M059J (cell line): ENCODE measurements around the gene ZNF444. TPM values are rescaled to one million over a fixed set of nuclear protein-coding genes. Genes with fewer than 3 reads are reported as not detected.
"Not testable (repeated sequence)": the region's sequence is repeated elsewhere in the genome, so short reads cannot be mapped to it uniquely, and the experiment has no call there.

Experiments used
- DNase-seq: peaks from one replicate; pipeline ENCODE4 v3.0.0-alpha.2; 2012; ENCODE audit warnings: low read depth
- total RNA-seq: library from RNA; depleted of rRNA; stranded (reverse); fragments of >200 nt; shearing (Covaris generic); gene quantifications from 2 replicates; pipeline ENCODE4 v1.2.3, GENCODE V29; 2014

ZNF444 gene
- total RNA-seq, 1 experiment from 2014 or later = 21.2 TPM

DNA sequence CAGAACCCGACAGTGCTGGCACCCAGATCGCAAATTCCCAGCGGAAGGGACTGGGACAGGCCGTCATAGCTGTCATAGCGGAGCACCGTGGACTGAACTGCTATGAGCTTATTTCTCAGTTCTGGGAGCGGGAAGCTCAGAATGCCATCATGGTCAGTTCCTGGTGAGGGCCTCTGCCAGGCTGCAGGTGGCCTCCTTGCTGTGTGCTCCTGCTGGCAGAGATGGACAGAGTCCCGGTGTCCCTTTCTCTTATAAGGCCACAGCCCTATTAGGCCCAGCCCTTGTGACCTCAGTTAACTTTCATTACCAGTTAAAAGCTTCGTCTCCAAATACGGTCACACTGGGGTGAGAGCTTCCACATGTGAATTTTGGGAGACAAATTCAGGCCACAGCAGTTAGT, 4.6 kb downstream of the ZNF444 start:
- no peak for DNase-seq

DNA sequence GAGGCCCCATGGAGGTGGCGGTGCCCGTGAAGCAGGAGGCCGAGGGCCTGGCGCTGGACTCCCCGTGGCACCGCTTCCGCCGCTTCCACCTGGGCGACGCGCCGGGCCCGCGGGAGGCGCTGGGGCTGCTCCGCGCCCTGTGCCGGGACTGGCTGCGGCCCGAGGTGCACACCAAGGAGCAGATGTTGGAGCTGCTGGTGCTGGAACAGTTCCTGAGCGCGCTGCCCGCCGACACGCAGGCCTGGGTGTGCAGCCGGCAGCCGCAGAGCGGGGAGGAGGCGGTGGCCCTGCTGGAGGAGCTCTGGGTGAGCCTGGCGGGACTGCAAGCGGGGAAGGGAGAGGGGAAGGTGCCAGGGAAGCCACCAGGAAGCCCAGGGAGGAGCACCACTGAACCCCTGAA, 5.8 kb downstream of the ZNF444 start:
- no peak for DNase-seq

DNA sequence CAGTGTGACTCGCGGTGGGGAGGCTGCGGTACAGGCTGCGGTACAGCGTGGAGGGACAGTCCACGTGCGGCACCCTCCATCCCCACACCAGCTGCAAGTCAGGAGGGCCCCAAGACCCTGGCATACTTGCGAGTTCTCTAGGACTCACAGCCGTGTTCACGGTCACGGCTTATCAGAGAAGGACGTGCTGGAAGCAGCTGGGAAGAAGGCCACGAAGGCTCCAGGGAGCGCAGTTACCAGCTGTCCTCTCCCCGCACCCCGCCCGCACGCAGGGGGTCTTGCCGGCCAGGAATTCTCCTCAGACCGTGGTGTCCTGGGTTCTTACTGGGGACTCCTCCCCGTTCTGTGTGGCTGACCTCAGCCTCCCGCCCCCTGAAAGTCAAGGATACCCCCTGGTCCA, 6.2 kb downstream of the ZNF444 start:
- DNase-seq = no peak

DNA sequence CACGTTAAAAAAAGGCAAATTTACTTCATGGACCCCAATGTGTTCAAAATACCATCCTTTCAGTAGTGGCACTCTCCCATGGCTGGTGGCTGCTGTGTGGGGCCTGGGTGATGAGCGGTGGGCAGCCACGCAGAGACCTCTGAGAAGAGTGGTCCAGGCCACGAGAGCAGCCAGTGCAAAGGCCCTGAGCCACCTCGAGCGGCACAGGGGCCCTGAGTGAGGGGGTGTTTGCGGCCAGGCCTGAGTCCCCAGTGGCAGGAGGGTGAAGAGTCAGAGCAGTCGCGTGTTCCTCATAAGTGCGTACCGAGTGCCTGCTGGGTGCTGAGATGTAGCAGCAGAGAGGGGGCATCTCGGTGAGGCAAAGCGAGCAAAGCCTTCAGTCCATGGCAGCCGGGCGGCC, 7.0 kb downstream of the ZNF444 start:
- no peak for DNase-seq

DNA sequence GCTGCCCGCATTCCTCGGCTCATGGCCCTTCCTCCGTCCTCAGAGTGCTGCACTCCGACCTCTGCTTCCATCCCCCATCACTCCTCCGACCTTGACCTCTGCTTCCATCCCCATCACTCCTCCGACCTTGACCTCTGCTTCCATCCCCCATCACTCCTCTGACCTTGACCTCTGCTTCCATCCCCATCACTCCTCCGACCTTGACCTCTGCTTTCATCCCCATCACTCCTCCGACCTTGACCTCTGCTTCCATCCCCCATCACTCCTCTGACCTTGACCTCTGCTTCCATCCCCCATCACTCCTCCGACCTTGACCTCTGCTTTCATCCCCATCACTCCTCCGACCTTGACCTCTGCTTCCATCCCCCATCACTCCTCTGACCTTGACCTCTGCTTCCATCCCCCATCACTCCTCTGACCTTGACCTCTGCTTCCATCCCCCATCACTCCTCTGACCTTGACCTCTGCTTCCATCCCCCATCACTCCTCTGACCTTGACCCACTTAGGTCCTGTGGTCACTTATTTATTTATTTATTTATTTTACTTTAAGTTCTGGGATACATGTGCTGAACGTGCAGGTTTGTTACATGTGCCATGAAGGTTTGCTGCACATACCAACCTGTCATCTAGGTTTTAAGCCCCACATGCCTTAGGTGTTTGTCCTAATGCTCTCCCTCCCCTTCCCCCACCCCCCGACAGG, 8.0 kb downstream of the ZNF444 start:
- not testable (repeated sequence) for DNase-seq

DNA sequence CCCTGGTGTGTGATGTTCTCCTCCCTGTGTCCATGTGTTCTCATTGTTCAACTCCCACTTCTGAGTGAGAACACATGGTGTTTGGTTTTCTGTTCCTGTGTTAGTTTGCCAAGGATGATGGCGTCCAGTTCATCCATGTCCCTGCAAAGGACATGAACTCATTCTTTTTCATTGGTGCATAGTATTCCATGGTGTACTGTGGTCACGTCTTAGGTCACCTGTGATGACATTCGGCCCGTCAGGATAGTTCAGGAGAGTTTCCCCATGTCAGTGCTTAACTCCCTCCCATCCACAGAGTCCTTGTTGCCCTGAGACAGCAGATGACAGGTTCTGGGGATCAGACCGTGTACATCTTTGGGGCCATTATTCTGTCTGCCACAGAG, 8.6 kb downstream of the ZNF444 start:
- no peak for DNase-seq

DNA sequence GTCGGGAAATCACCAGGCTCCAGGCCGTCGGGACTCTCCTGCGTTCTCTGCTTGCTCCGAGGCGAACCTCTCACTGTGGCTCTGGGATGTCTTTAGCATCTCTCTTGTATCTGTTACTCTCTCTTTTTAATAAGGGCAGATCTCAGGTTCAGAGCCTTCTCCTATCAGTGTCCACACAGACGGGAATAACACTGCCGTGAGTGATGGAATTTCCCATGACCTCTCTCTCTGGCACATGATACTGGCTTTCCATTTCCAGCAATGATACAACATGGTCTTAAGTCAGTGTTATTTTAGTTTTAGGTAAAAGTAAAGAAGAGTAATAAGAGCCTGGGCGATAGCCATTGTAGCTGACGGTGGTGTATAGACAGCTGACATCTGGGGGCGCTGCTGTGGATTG, 9.3 kb downstream of the ZNF444 start:
- DNase-seq = no peak

DNA sequence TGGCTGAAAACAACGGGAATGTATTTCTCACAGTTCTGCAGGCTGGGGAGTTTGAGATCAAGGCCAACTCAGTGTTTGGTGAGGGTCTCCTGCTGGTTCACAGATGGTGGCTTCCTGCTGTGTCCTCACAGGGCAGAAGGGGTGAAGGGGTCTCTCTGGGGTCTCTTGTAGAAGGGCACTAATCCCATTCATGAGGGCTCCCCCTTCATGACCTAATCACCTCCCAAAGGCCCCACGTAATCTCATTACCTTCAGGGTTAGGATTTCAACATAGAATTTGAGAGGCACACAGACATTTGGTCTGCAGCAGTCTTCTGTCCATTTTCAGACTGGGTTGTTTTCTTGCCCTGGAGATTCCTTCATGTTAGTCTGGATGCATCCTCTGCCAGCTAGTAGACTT, 11.6 kb downstream of the ZNF444 start:
- no peak for DNase-seq

DNA sequence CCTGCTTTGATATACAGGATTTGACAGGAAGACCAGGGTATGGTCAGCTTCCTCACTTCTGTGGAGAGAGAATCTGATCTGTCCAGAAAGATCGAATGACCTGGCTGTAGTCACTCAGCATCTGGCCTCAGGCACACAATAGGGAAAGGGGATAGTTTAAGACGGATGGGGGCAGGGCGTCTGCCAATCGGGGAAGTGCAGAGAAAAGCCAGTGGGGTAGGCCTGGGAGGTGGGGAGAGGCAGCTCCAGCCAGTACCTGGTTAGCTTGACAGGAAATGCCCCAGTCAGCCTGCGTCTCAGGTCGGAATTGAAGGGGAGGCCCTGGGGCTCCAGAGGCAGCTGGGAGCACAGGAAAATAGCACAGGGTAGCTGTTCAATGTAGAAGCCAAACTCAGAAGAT, 12.4 kb downstream of the ZNF444 start:
- DNase-seq = no peak

DNA sequence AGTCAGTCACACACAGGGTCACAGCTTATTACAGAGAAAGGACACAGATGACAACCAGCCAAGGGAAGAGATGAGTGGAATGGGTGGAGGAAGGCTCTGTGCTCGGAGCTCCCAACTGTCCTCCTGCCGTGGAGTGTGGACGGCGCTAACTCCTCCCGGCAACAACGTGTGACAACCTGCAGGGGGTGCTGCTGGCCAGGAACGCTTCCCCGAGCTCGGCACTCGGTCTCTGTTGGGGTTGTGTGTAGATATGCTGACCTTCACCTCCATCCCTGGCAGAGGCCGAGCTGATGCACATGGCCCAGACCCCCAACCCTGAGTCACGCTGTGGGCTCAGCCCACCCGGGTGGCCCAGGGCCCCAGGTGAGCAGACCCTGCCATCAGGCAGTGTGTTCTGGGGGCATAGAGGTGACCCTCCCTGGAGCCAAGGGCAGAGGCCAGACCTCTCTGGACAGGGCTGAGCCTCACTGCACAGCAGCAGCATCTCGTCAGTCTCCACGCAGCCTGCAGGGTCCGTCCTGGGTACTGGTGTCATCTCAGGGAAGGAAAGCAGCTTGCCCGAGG, 14.1 kb downstream of the ZNF444 start:
- no peak for DNase-seq

DNA sequence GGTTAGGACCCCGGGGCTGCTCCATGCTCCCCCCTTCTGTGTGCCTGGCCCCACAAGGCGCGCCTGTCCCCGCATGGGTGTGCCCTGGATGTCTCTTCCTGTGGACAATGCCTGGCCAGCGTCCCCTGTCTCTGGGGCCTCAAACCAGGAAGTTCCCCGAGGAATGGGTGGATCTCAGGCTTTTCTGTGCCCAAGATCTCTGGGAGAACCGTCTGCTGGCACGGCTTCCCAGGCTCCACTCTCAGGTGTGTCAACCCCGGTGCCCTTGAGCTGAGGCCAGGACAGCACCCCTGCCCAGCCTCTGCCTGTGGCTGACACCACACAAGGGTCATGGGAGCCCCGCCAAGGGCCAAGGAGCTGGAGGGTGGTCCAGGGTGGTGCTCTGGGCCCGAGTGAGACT, 15.7 kb downstream of the ZNF444 start:
- DNase-seq = no peak

DNA sequence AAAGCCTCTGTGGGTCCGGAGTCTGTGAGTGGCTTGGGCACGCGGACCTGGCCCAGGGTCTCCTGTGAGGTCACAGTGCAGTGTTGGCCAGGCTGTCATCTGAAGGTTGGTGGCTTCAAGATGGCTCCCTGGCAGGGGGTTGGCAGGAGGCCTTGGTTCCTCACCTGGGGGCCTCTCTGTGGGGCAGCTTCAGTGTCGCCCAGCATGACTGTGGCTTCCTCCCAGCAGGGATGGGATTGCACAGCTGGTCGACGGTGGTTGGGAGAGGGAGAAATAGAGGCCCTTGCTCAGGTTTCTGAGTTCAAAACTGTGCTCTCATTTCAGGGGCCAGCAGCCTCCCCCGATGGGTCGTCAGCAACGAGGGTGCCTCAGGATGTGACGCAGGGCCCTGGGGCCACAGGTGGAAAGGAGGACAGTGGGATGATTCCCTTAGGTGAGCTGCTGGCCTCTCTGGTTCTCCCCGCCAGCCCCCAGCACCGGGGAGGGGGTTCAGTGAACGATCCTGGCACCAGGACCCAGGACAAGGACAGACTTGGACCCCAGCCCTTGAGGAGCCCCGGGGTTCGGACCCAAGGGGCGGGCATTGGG, 17.2 kb downstream of the ZNF444 start:
- no peak for DNase-seq

DNA sequence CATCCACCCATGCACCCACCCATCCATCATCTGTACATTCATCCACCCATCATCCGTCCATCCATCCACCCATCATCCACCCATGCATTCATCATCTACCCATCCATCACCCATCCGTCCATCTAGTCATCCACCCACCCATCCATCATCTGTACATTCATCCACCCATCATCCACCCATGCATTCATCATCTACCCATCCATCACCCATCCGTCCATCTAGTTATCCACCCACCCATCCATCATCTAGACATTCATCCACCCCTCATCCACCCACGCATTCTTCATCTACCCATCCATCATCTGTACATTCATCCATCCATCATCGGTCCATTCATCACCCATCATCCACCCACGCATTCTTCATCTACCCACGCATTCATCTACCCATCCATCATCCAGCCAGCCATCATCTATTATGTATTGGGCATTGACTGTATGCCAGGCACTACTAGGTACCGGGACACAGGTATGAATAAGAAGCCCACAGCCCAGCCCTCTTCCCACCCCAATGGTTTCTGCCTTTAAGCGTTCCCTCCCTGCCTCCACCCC, 18.0 kb downstream of the ZNF444 start:
- DNase-seq = no peak

DNA sequence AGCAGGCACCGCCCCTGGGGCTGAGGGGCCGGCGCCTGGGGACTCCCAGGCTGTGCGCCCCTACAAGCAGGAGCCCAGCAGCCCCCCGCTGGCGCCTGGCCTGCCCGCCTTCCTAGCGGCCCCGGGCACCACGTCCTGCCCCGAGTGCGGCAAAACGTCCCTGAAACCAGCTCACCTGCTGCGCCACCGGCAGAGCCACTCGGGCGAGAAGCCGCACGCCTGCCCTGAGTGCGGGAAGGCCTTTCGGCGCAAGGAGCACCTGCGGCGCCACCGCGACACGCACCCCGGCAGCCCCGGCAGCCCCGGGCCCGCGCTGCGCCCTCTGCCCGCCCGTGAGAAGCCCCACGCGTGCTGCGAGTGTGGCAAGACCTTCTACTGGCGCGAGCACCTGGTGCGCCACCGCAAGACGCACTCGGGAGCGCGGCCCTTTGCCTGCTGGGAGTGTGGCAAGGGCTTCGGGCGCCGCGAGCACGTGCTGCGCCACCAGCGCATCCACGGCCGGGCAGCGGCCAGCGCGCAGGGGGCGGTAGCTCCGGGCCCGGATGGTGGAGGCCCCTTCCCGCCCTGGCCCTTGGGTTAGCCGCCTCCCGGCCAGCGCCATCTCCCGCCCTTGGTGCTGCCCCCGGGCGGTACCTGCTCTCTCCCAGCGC, 18.7 kb downstream of the ZNF444 start:
- DNase-seq = no peak

DNA sequence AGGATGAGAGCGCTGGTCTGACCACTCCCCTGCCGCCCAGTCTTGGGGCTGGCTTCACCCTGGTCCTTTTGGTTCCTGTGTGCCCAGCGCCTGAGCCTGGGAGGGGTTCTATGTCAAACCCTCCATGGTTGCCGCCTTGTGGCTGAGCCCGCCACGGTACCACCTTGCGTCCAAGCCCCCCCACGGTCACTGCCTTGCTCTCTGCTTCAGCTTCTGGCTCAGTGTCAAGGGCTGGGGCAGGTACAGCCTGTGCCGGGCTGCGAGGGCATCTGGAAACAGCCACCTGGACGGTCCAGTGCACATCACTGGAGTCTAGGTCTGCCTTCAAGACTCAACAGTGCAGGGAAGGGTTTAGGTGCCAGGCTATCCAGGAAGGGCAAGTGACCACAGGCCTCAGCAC, 20.4 kb downstream of the ZNF444 start:
- no peak for DNase-seq

DNA sequence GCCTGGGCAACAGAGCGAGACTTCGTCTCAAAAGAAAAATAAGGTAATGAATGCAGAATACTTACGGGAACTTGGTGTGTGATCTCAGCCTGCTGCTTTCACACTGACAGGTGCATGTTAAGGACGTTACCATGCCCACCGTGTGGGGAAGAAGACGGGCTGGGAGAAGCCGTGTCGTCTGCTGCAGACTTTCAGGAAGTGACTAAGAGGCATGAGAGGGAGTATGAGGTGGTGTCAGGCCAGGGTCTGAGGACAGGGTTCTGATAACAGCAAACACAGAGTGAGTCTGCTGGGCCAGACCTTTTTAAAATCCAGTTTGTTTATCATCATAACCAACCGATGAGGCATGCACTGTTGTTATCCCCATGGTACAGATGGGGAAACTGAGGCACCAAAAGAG, 21.2 kb downstream of the ZNF444 start:
- peak; percentile 66 for DNase-seq

DNA sequence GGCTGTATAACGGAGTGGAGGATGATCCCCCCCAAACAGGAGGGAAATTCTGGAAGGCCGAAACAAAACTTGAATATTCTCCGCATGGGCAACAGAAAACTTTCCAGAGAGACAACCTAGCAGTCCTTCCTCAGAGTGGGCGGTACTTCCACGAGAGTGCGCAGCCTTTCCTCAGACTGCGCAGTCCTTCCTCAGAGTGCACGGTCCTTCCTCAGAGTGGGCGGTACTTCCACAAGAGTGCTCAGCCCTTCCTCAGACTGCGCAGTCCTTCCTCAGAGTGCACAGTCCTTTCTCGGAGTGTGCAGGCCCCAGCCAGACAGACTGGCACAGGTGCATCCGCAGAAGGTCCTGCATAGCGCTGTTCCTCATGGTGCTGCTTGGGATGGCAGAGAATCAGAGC, 22.0 kb downstream of the ZNF444 start:
- no peak for DNase-seq

DNA sequence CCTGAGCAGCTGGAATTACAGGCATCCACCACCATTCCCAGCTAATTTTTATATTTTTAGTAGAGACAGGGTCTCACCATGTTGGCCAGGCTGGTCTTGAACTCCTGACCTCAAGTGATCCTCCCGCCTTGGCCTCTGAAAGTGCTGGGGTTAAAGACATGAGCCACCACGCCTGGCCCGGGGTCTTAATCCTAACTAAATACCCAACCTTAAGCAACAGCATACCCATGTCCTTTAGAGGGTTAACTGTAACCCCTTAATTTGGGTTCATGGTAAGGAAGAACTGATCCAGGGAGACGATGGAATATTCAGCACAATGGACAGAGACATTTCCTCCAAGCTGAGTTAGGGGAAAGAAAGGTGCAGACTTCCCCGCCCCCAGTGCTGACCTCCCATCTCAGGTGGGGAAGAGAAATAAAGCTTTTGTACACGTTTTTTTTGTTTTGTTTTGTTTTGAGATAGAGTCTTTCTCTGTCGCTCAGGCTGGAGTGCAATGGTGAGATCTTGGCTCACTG, 26.0 kb downstream of the ZNF444 start:
- DNase-seq = peak; percentile 34

DNA sequence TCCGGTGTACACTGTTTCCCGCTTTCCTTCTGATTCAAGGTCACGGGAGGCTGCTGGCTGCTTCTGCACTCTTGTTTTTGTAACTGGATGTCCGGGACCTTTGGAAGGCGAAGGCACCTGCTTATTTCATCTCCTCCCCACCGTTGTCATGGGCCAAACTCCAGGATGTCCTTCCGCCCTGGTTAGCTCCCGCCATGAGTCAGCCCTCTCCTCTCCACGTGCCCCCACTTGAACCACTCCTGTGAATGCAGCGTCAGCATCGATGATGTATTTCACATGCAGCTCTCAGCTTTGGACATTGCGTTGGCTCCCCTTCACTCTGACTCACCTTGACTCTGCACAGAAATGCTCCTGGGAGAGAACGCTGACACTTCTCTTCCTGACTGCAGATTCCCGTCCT, 29.2 kb downstream of the ZNF444 start:
- peak; percentile 93 for DNase-seq

DNA sequence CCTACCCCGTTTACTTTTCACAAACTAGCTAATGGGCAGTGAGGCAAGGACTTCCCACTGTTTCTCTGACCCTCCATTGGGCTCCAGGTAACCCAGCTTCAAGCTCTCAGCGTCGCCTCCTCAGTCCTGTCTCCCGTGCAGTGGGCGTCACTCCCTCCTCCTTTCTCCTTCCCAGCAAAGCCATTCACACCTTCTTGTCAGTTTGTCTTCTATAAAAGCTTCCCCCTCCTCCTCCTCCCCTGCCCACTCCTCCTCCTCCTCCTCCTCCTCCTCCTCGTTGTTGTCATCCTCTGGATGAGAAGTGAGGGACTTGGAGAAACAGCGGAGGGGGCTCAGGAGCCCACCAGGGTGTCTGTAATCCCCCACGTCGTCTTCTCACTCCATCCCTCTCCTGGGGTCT, 33.0 kb downstream of the ZNF444 start:
- DNase-seq = no peak

DNA sequence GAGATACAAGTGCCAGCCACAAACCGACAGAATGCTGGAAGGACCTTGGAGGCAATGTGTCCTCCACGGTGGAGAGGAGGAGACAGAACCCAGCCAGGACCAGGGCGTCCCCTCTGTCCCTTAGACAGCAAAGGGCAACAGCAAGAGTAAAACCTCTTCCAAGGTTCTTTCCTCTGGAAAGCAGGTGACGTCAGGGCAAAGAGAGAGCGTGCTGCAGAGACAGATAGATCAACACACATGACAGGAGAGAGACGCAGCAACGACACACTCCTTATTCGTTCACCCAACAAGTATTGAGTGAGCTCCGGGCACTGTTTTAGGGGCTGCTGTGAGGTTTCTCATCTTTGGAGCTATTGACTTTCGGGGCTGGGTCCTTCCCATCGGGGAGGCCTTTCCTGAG, 33.5 kb downstream of the ZNF444 start:
- DNase-seq = no peak

DNA sequence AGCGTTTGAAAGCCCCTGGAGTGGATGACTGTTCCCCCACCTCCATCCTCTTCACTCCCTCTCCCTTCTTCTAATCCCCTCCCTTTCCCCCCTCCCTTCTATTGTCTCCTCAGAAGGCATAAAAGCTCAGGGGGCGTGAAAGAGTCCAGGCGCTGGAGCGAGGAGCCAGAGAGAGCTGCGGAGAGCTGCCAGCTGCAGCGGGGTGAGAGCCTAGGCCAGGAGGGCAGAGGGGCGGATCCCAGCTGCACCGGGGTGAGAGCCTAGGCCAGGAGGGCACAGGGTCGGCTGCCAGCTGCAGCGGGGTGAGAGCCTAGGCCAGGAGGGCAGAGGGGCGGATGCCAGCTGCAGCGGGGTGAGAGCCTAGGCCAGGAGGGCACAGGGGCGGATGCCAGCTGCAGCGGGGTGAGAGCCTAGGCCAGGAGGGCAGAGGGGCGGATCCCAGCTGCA, 34.8 kb downstream of the ZNF444 start, which contains the start of gene GALP:
Gene GALP (plus strand): TSS at position 148 of the 447 bp plus-strand sequence. CDS start 1,101 bp downstream, outside the sequence.
- DNase-seq = not testable (repeated sequence)
